ENCODE data around the gene FOXA3. TPM values are rescaled to one million over a fixed set of nuclear protein-coding genes. Genes with fewer than 3 reads are reported as not detected.
A peak's percentile ranks its signal among the peaks of the same experiment; 100 is the strongest.

The FOXA3 gene
- total and polyA plus RNA-seq, 2 experiments from 2014 or later, result not detected

DNA sequence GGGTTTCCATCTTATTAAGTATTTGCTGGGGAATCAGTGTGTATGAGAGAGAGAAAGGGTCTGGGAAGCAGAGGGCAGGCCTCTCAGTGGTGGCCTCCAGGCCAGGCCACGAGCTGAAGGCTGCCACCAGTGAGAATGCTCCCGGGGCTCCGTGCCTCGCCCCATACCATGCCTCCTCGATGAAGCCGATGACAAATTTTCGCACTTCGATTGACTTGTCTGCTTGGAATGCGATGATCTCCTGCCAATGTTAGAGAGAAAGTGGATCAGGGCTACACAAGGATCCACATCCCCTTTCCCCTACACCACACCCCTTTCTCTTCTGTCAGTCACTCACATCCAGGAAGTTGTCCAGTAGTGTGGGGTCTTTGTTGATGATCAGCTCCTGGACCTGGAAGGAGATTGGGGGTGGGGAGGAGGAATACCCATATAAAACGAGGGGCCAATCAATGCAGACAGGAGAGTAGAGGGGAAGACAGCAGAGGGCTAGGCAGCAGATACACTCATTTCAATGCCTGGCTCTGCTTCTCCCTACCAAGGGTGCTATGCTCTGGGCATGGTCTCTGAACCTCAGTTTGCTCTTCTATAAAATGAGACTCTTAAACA, 11.9 kb upstream of the FOXA3 start:
- no peaks in the 10 kb centered on the region for H3K9me3 ChIP-seq (ENCODE audit: low read depth)
- H3K9me2 ChIP-seq (ENCODE audit: insufficient read depth), result no peaks in the 10 kb centered on the region
- H3K9ac ChIP-seq, result no peak overlapping the region
- peaks cover 29% of the 10 kb centered on the region for H3K36me3 ChIP-seq (ENCODE audit: low read depth)
- no peaks in the 10 kb centered on the region for H3F3A ChIP-seq (ENCODE audit: insufficient read depth)
- no peak overlapping the region for H3K4me2 ChIP-seq (ENCODE audit: unreplicated experiment)
- H3K4me1 ChIP-seq (ENCODE audit: insufficient read depth), result no peaks in the 10 kb centered on the region
- 82 to 85% methylated on average over 9 to 10 of the region's 10 CpGs for WGBS, 2 experiments (ENCODE audit: low coverage in 1 of 2, low lambda C conversion rate in 2 of 2, missing lambda C conversion rate in 2 of 2)
- no peak overlapping the region for H3K27ac ChIP-seq
- H4K20me1 ChIP-seq (ENCODE audit: insufficient read depth), result no peaks in the 10 kb centered on the region
- in situ Hi-C loops (cut with MboI), result no loop called here
- no peak overlapping the region for H2AFZ ChIP-seq
- H3K27me3 ChIP-seq (replicated peaks; ENCODE audit: insufficient read depth), result no peaks in the 10 kb centered on the region
- H3K4me3 ChIP-seq, result no peak overlapping the region
- peak; percentile 39 for DNase-seq
- peaks cover 29% of the 10 kb centered on the region for H3K79me2 ChIP-seq (ENCODE audit: insufficient read depth)
- no peak for TF ChIP-seq EZH2phosphoT487 (IDR thresholded peaks at IDR 0.05; ENCODE audit: insufficient read depth, low read depth)
- TF ChIP-seq EZH2 (IDR thresholded peaks at IDR 0.05; ENCODE audit: insufficient read depth, poor library complexity, severe bottlenecking), result no peak

- Histone ChIP-seq H3K36me3 (ENCODE audit: low read depth) (peaks cover 21% of the 10 kb centered on the region), H3K9me2 (ENCODE audit: insufficient read depth) (no peaks in the 10 kb centered on the region), H3K27ac (no peak overlapping the region), H3K4me1 (ENCODE audit: insufficient read depth) (no peaks in the 10 kb centered on the region), H3K9me3 (ENCODE audit: low read depth) (no peaks in the 10 kb centered on the region), H2AFZ (no peak overlapping the region), H4K20me1 (ENCODE audit: insufficient read depth) (no peaks in the 10 kb centered on the region), H3K9ac (no peak overlapping the region), H3K79me2 (ENCODE audit: insufficient read depth) (peaks cover 37% of the 10 kb centered on the region), H3K4me2 (ENCODE audit: unreplicated experiment) (no peak overlapping the region), H3K4me3 (no peak overlapping the region), H3K27me3 (replicated peaks; ENCODE audit: insufficient read depth) (no peaks in the 10 kb centered on the region), H3F3A (ENCODE audit: insufficient read depth) (no peaks in the 10 kb centered on the region)
- in situ Hi-C loops (cut with MboI), result no loop called here
- 68 to 72% methylated on average over 7 of the region's 7 CpGs for WGBS, 2 experiments (ENCODE audit: low coverage in 1 of 2, low lambda C conversion rate in 2 of 2, missing lambda C conversion rate in 2 of 2)
- DNase-seq, result no peak
- TF ChIP-seq EZH2 (IDR thresholded peaks at IDR 0.05; ENCODE audit: insufficient read depth, poor library complexity, severe bottlenecking) (no peak), EZH2phosphoT487 (IDR thresholded peaks at IDR 0.05; ENCODE audit: insufficient read depth, low read depth) (no peak)
Measured at GRCh38 chr19:45852983-45853382, 11.1 kb upstream of the FOXA3 start.

- Histone ChIP-seq H4K20me1 (ENCODE audit: insufficient read depth) (no peaks in the 10 kb centered on the region), H3K4me3 (no peak overlapping the region), H3K4me2 (ENCODE audit: unreplicated experiment) (no peak overlapping the region), H3K27ac (no peak overlapping the region), H3K9ac (no peak overlapping the region), H3K27me3 (replicated peaks; ENCODE audit: insufficient read depth) (no peaks in the 10 kb centered on the region), H2AFZ (no peak overlapping the region), H3K9me2 (ENCODE audit: insufficient read depth) (no peaks in the 10 kb centered on the region), H3F3A (ENCODE audit: insufficient read depth) (no peaks in the 10 kb centered on the region), H3K9me3 (ENCODE audit: low read depth) (no peaks in the 10 kb centered on the region), H3K79me2 (ENCODE audit: insufficient read depth) (peaks cover 49% of the 10 kb centered on the region), H3K4me1 (ENCODE audit: insufficient read depth) (no peaks in the 10 kb centered on the region), H3K36me3 (ENCODE audit: low read depth) (peaks cover 15% of the 10 kb centered on the region)
- WGBS, 2 experiments (ENCODE audit: low coverage in 1 of 2, low lambda C conversion rate in 2 of 2, missing lambda C conversion rate in 2 of 2), result 93 to 95% methylated on average over 16 of the region's 16 CpGs
- TF ChIP-seq EZH2 (IDR thresholded peaks at IDR 0.05; ENCODE audit: insufficient read depth, poor library complexity, severe bottlenecking) (no peak), EZH2phosphoT487 (IDR thresholded peaks at IDR 0.05; ENCODE audit: insufficient read depth, low read depth) (no peak)
- in situ Hi-C loops (cut with MboI), result no loop called here
- no peak for DNase-seq
Measured at GRCh38 chr19:45854167-45854778, 9.9 kb upstream of the FOXA3 start.

DNA sequence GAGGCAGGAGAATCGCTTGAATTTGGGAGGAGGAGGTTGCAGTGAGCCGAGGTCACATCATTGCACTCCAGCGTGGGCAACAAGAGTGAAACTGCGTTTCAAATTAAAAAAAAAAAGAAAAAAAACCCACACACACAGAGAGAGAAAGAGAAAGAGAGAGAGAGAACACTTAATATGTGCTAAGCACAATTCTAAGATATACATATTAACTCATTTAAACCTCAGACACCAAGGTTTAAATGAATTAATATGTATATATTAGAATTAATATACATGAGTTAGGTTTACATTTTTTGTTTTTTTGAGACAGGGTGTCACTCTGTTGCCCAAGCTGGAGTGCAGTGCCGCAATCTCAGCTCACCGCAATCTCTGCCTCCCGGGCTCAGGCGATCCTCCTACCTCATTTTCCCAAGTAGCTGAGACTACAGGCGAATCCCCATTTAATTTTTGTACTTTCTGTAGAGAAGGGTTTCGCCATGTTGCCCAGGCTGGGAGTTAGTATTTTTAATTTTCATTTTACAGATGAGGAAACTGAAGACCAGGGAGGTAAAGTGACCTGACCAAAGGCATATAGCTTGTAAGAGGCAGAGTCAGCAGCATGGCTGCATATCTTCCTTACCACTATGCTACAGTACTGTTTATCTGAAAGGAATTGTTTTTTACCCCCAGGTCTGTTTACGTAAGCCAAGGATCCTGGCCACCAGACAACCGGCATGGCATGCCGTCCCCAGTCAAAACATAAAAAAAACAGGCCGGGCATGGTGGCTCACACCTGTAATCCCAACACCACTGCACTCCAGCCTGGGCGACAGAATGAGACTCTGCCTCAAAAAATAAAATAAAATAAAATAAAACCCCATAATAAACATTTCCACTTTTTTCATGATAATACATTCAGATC, 3.5 kb upstream of the FOXA3 start:
- H3K4me3 ChIP-seq, result no peak overlapping the region
- H3K36me3 ChIP-seq (ENCODE audit: low read depth), result peaks cover 10% of the 10 kb centered on the region; the same call in 1 of the 2 replicates
- H3K9me3 ChIP-seq (ENCODE audit: low read depth), result no peaks in the 10 kb centered on the region
- whole genome bisulfite sequencing, 2 experiments (ENCODE audit: low coverage in 1 of 2, low lambda C conversion rate in 2 of 2, missing lambda C conversion rate in 2 of 2), result 84% methylated on average over 15 of the region's 15 CpGs
- H3F3A ChIP-seq (ENCODE audit: insufficient read depth), result peaks cover 10% of the 10 kb centered on the region; the same call in 1 of the 2 replicates
- H3K9ac ChIP-seq, result no peak overlapping the region
- no peaks in the 10 kb centered on the region for H3K9me2 ChIP-seq (ENCODE audit: insufficient read depth)
- H3K79me2 ChIP-seq (ENCODE audit: insufficient read depth), result peaks cover 70% of the 10 kb centered on the region
- DNase-seq, result no peak
- TF ChIP-seq EZH2 (IDR thresholded peaks at IDR 0.05; ENCODE audit: insufficient read depth, poor library complexity, severe bottlenecking), result no peak
- TF ChIP-seq EZH2phosphoT487 (IDR thresholded peaks at IDR 0.05; ENCODE audit: insufficient read depth, low read depth), result no peak
- H2AFZ ChIP-seq, result no peak overlapping the region
- H3K27ac ChIP-seq, result no peak overlapping the region
- in situ Hi-C loops (cut with MboI), result no loop called here
- peaks cover 10% of the 10 kb centered on the region; the same call in 1 of the 2 replicates for H3K4me1 ChIP-seq (ENCODE audit: insufficient read depth)
- peaks cover 18% of the 10 kb centered on the region; the same call in 1 of the 2 replicates for H3K27me3 ChIP-seq (replicated peaks; ENCODE audit: insufficient read depth)
- H3K4me2 ChIP-seq (ENCODE audit: unreplicated experiment), result no peak overlapping the region
- H4K20me1 ChIP-seq (ENCODE audit: insufficient read depth), result no peaks in the 10 kb centered on the region
